Endothelial cell of umbilical vein (primary cell): ENCODE results near the gene MYOF. TPM values are rescaled to one million over a fixed set of nuclear protein-coding genes. Genes with fewer than 3 reads are reported as not detected.

ENCODE experiments used
- BruUV-seq: library from RNA; stranded (reverse); fragments of 400-500 nt; replicated peaks from 2 replicates; lab custom pipeline; 2021; lab: Mats Ljungman, UMichigan
- CTCF ChIA-PET: fragments of 300-600, 350-600 bp; sonication (Branson Sonifier 250); formaldehyde crosslinking; loops from one replicate; lab custom pipeline; 2021; ENCODE audit warnings: antibody characterized with exemption, inconsistent platforms; lab: Charles Lee
- POLR2A ChIA-PET: fragments of 300-600, 350-600 bp; sonication (Branson Sonifier 250); formaldehyde crosslinking; loops from one replicate; lab custom pipeline; 2021; ENCODE audit warnings: antibody characterized with exemption, inconsistent platforms; lab: Charles Lee
- DNase-seq: peaks from one replicate; pipeline ENCODE4 v3.0.0-alpha.2; 2011; ENCODE audit warnings: low read depth, low spot score
- FAIRE-seq: peaks from 2 replicates; lab custom pipeline; 2011; peaks lifted over from hg19 to GRCh38; lab: Jason Lieb, UNC
- H2AFZ ChIP-seq: 2 replicates; pipeline ENCODE4 v1.6.0; 2012; ENCODE audit warnings: low read depth, low read length, control low read depth, inconsistent platforms
- H3K27ac ChIP-seq: 2 replicates; pipeline ENCODE4 v1.5.1; 2011; ENCODE audit warnings: low read depth, mild to moderate bottlenecking, control low read depth, low read length, moderate library complexity; ENCODE audit not compliant: insufficient read depth
- H3K27me3 ChIP-seq, 2 experiments: 2 replicates each; pipeline versions ENCODE4 v1.6.0 to v1.6.1; 2011; ENCODE audit warnings: low read length in 2 of 2, mixed read lengths in 1 of 2; ENCODE audit not compliant: control insufficient read depth in 2 of 2, insufficient read depth in 2 of 2
- H3K36me3 ChIP-seq, 2 experiments: 2 replicates in 1 of 2; 3 replicates in 1 of 2; pipeline ENCODE4 v1.5.1; 2011; ENCODE audit warnings: low read length in 2 of 2, mild to moderate bottlenecking in 1 of 2, moderate library complexity in 1 of 2; ENCODE audit not compliant: control insufficient read depth in 2 of 2, insufficient read depth in 2 of 2; ENCODE audit errors: extremely low read depth in 1 of 2
- H3K4me1 ChIP-seq: 3 replicates; pipeline ENCODE4 v1.5.1; 2011; ENCODE audit warnings: mild to moderate bottlenecking, low read length; ENCODE audit not compliant: control insufficient read depth, insufficient read depth; ENCODE audit errors: extremely low read depth
- H3K4me2 ChIP-seq: 2 replicates; pipeline ENCODE4 v1.6.1; 2011; ENCODE audit warnings: low read length, control low read depth, mixed read lengths; ENCODE audit not compliant: insufficient read depth
- H3K4me3 ChIP-seq, 3 experiments: fragments of 200-600 bp in 1 of 3; sonication (generic), shearing (Covaris generic) in 1 of 3; replicated peaks in 1 of 3; 2 replicates each; pipeline ENCODE4 v1.5.1; 2011 to 2016; ENCODE audit warnings: control low read depth in 3 of 3, low read length in 3 of 3, mild to moderate bottlenecking in 2 of 3, inconsistent platforms in 1 of 3, low read depth in 1 of 3, moderate library complexity in 1 of 3; ENCODE audit not compliant: insufficient read depth in 1 of 3
- H3K79me2 ChIP-seq: 2 replicates; pipeline ENCODE4 v1.6.0; 2012; ENCODE audit warnings: low read length, inconsistent platforms; ENCODE audit not compliant: control insufficient read depth, insufficient read depth
- H3K9ac ChIP-seq: replicated peaks from 2 replicates; pipeline ENCODE3; 2011; ENCODE audit warnings: low read length, control low read depth; ENCODE audit not compliant: insufficient read depth; ENCODE audit errors: extremely low read depth
- H3K9me1 ChIP-seq: replicated peaks from 3 replicates; pipeline ENCODE4 v1.6.0; 2011; ENCODE audit warnings: mild to moderate bottlenecking, low read length; ENCODE audit not compliant: control insufficient read depth, insufficient read depth; ENCODE audit errors: extremely low read depth
- H3K9me3 ChIP-seq: replicated peaks from 2 replicates; pipeline ENCODE4 v1.5.1; 2012; ENCODE audit warnings: low read length, inconsistent platforms; ENCODE audit not compliant: control insufficient read depth, insufficient read depth
- H4K20me1 ChIP-seq: replicated peaks from 2 replicates; pipeline ENCODE3; 2011; ENCODE audit warnings: mild to moderate bottlenecking, low read length; ENCODE audit not compliant: control insufficient read depth, insufficient read depth; ENCODE audit errors: extremely low read depth
- CTCF ChIP-seq, 2 donors: IDR thresholded peaks; 1 replicate in 1 of 2; 2 replicates in 1 of 2; pipeline ENCODE4 v1.5.1; 2011; ENCODE audit warnings: low read length in 2 of 2, mild to moderate bottlenecking in 2 of 2, moderate library complexity in 2 of 2, control low read depth in 1 of 2, inconsistent platforms in 1 of 2, low read depth in 1 of 2; ENCODE audit not compliant: insufficient read depth in 1 of 2; ENCODE audit errors: extremely low read depth in 1 of 2
- EZH2 ChIP-seq: IDR thresholded peaks from 2 replicates; pipeline ENCODE4 v1.6.1; 2012; ENCODE audit warnings: borderline replicate concordance, low read depth, mild to moderate bottlenecking, moderate library complexity, low read length, inconsistent platforms; ENCODE audit not compliant: severe bottlenecking
- FOS ChIP-seq: IDR thresholded peaks from 2 replicates; pipeline ENCODE4 v1.6.1; 2011; ENCODE audit warnings: mild to moderate bottlenecking, low read length, moderate library complexity, borderline replicate concordance; ENCODE audit not compliant: insufficient read depth
- GATA2 ChIP-seq: IDR thresholded peaks from 2 replicates; pipeline ENCODE4 v1.7.0; 2011; ENCODE audit warnings: low read depth, mild to moderate bottlenecking, moderate library complexity, mixed read lengths, low read length; ENCODE audit not compliant: insufficient read length, insufficient read depth
- JUN ChIP-seq: IDR thresholded peaks from 2 replicates; pipeline ENCODE4 v1.6.1; 2011; ENCODE audit warnings: borderline replicate concordance, low read depth; ENCODE audit not compliant: insufficient read length, insufficient read depth
- MYC ChIP-seq: IDR thresholded peaks from one replicate; pipeline ENCODE4 v1.6.1; 2011; ENCODE audit warnings: mild to moderate bottlenecking, low read depth, low read length
- POLR2A ChIP-seq: IDR thresholded peaks from 2 replicates; pipeline ENCODE4 v1.6.1; 2012; ENCODE audit warnings: low read depth, mild to moderate bottlenecking, control low read depth, low read length
- POLR2AphosphoS5 ChIP-seq: IDR thresholded peaks from 2 replicates; pipeline ENCODE4 v1.6.1; 2012; ENCODE audit warnings: low read depth, mild to moderate bottlenecking, control low read depth, low read length, moderate library complexity; ENCODE audit not compliant: insufficient read depth
- dilution Hi-C: fragments of 300-500 bp; cut with MboI; formaldehyde crosslinking; loops from one replicate; pipeline ENCODE4 v1.15.0; 2019; ENCODE audit warnings: low sequenced_read_pairs; ENCODE audit not compliant: extremely low pct_ligation_motif_present
- intact Hi-C: fragments of 100-400 bp; cut with micrococcal nuclease; formaldehyde crosslinking; loops from one replicate; pipeline ENCODE4 v1.10.0; 2022
- polyA plus RNA-seq, 4 experiments: library from polyadenylated mRNA; depleted of rRNA in 3 of 4; stranded (reverse) in 3 of 4; unstranded in 1 of 4; fragments of >200 nt; gene quantifications; 2 replicates each; pipeline versions ENCODE4 v1.2.1 to v1.2.3, GENCODE V29; 2011 to 2012; ENCODE audit warnings: missing spikeins in 1 of 4
- total RNA-seq: library from RNA; stranded (reverse); gene quantifications from 2 replicates; pipeline ENCODE4 v1.2.3, GENCODE V29; 2021
- TF ChIP-seq, protein P1 (sequence below): IDR thresholded peaks from 2 replicates; pipeline ENCODE4 v1.6.1; 2011; ENCODE audit not compliant: insufficient read depth, insufficient read length

MYOF gene
- total and polyA plus RNA-seq, 2 donors (not counting 3 experiments of a cell fraction or from before 2014, with no cell fraction given), result 98.4 to 379 TPM

DNA sequence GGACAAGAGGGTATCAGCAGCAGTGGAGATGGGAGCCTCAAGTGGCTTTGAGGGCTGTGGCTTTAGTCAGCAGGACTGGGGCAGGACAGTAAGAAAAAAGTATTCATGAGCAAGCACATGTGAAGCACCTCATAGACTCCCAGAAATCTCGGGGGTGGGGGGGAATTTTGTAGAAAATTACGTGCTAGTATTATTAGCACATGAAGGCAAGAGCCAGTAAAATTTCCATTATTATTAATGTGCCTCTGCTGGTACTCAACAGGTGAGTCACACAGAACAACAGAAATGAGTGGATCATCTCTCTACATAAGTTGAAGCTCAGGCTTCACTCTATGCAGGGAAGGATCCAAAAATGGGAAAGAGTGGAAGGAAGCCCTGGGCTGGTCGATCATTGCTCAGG, 114.5 kb downstream of the MYOF start:
- DNase-seq (no peak), FAIRE-seq (no peak)
- dilution Hi-C loops, result no loop called here
- Histone ChIP-seq H3K27me3 (no peaks in the 10 kb centered on the region), H3K9me1 (no peaks in the 10 kb centered on the region), H3K4me2 (no peak overlapping the region), H3K36me3 (peaks cover 24 to 57% of the 10 kb centered on the region in 2 experiments), H3K4me3 (no peak overlapping the region), H3K9me3 (no peaks in the 10 kb centered on the region), H3K27ac (no peak overlapping the region), H4K20me1 (no peaks in the 10 kb centered on the region), H3K9ac (no peak overlapping the region), H3K79me2 (peaks cover 4% of the 10 kb centered on the region), H3K4me1 (peaks cover 18% of the 10 kb centered on the region), H2AFZ (no peak overlapping the region)
- TF ChIP-seq JUN (no peak), GATA2 (no peak), EZH2 (no peak), MYC (no peak), POLR2A (no peak), POLR2AphosphoS5 (no peak), FOS (no peak), CTCF (IDR thresholded peaks at IDR 0.05; ENCODE audit: extremely low read depth in 1 of 2, insufficient read depth in 1 of 2, low read depth in 1 of 2, low read length in 2 of 2) (no peak)
- TF ChIP-seq, protein P1, sequence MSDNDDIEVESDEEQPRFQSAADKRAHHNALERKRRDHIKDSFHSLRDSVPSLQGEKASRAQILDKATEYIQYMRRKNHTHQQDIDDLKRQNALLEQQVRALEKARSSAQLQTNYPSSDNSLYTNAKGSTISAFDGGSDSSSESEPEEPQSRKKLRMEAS, result no peak
- CTCF ChIA-PET, result interaction anchor here (1.0 to 2.1 kb wide), 6 partner anchors 9 to 143 kb away, joined by 3 to 10 read pairs (median 4); partner anchors contain the start of gene MYOF
- intact Hi-C loops, result no loop called here
- BruUV-seq, result no TSS peak
- POLR2A ChIA-PET, result no interaction called here
